Stimulated activated CD8-positive, alpha-beta memory T cell treated with anti-CD3 and anti-CD28 coated beads, Interleukin-12 subunit alpha, Interleukin-12 subunit beta, amount 100 ng/mL, for 4 hours (primary cell): ENCODE results near the gene DDX20.

Experiments used
- DNase-seq: peaks from one replicate; pipeline ENCODE4 v3.0.0-alpha.2; 2020; ENCODE audit warnings: low read depth

The DDX20 gene

GRCh38 chr1:111747947-111748346, 7.8 kb upstream of the DDX20 start:
- DNase-seq = no peak

GRCh38 chr1:111749628-111750027, 6.1 kb upstream of the DDX20 start:
- no peak for DNase-seq

- no peak for DNase-seq
These were observed 4.8 kb upstream of the DDX20 start for GRCh38 chr1:111750856-111751255.

- DNase-seq = no peak
These were observed 3.7 kb upstream of the DDX20 start for GRCh38 chr1:111751906-111752575.

DNA sequence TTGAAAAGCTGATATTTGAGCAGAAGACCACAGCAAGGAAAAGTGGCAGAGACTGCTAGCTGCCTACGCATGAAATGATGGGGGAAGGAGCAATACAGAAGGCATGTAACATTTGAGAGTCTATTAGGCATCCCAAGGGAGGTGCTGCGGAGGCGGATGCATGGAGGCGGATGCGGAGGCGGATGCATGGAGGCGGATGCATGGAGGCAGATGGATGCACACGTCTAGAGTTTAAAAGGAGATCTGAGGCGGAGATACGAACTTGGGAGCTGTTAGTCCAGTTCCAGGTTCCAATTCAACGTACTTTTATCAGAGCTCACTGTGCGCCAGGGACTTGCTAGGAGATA, 744 bp upstream of the DDX20 start:
- DNase-seq = peak; percentile 15

DNA sequence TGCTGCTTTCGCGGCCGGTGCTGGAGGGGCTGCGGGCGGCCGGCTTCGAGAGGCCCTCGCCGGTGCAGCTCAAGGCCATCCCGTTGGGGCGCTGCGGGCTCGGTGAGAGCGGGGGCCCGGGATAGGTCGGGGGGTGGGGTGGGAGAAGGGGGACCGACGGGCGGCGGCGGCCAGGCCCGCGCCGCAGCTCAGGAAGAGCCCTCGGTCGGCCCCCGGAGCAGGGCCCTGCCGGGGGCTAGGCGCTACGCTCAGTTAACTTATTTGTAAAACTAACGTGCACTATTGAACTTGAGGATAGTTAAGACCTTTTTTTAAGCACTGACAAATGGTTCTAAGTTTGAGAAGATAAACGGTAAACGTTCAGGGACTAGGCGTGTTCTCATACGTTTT, 418 bp downstream of the DDX20 start:
- DNase-seq = no peak

DNA sequence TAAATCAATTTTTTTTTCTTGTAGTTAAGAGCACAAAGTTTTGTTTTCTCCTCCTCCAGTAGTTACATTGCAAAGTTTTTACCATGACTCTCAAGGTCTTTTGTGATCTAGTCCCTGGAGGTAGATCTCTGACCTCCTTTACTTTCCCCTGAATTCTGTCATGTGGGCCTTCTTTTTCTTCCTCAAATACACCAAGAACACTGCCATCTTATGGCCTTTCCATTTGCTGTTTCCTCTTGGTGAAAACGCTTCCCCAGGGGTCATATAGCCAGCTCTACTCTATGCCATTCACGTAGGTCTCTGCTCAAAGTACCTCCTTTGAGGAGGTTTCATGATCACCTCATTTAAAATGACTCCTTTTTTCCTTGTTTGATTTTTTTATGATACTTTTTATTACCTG, 2.7 kb downstream of the DDX20 start:
- DNase-seq = no peak

DNA sequence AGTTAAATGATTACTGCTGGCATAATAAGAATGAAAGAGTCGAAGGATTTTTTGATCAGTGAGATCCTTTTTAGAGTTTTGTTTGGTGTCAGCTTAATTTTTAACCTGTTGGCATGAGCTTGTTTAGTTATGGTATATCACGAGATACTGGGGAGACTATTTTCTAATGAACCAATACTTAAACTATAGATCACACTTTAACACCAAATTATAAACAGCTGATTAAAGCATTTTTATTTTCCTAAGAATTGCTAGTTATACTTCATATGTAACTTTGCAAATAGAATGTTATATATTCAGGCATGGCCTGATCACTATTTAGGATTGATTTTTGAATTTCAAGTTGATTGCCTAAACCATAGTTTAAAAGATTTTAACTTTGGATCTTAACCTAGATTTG, 6.0 kb downstream of the DDX20 start:
- DNase-seq = no peak

GRCh38 chr1:111762332-111762731, 6.6 kb downstream of the DDX20 start:
- DNase-seq = no peak

GRCh38 chr1:111768023-111768422, 12.3 kb downstream of the DDX20 start:
- no peak for DNase-seq

- no peak for DNase-seq
These were observed 12.9 kb downstream of the DDX20 start for GRCh38 chr1:111768625-111769024.

DNA sequence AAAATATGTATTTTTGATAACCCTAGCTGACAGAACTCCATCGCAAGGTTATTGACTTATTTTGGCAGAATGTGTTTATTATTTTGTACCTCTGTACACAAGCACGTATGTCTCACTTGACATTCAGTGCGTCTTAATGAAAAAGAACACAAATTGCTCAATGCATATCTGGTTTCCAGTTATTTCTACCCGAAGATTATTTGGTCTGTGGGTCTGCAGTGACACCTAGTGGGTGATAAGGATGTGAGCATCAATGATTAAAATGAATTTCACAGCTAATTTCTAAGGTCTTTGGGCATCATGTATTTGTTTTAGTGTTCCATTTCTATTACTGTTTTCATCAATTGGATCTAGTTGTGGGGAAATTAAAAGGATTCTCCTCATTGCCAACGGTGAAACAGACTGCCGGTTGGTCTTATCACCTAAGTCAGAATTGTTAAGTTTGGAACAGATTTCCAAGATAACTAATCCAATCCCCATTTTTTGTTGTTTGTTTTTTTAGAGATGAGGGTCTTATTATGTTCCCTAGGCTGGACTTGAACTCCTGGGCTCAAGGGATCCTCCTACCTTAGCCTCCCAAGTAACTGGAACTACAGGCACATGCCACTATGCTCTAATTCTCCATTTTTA, 13.9 kb downstream of the DDX20 start:
- DNase-seq = no peak

DNA sequence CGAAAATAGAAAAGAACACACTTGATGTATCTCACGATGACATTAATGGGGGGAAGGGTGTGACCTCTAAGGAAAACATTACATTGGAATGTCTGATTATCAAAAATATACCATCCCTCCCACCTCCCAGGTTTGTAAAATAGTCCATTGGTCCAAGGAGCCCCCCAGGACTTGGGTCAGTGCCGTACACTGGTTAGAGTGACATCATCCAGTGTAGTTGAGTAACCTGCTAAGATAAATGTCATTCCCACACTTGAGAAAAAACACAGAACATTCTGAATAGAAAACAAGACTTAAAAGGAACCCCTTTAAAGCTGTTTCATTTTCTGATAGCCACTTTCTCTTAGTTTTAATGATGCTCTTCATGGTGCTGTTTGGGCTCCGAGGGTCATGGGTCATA, 15.2 kb downstream of the DDX20 start:
- no peak for DNase-seq

DNA sequence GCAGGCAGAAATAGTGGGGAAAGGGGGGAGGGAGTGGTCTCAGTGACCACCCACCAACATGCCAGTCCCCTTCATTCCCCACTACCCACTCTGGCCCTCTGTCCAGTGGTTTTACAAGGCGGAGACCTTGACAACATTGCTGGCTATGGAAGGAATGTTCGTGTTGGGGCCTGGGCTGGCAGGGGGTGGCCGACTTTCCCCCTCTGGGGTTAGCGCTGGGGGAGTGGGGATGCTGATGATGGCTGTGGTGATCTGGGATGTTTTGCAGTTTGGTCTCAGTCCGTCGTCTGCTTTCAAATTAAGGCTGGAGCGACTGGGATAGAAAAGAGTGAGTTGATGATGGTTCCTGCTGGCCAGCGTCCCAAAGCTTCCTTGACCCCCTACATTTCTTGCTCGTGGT, 20.3 kb downstream of the DDX20 start:
- no peak for DNase-seq

DNA sequence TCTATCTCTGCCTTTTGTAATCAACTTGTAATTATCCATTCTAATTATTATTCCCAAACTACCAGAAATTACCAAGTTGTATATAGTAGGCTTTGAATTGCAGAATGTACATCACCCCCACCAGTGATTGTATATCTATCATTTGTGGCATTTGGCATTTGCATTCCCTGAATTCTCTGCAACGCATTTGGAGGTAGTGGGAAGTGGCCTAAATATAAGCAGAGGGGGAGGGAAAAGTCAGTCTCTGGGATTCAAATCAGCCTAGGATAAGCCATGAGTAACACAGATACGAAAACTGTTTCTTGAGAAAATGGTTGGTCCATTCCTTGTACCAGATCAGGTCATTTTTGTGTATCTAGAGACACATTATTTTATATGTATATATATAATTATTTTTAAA, 20.7 kb downstream of the DDX20 start:
- no peak for DNase-seq

DNA sequence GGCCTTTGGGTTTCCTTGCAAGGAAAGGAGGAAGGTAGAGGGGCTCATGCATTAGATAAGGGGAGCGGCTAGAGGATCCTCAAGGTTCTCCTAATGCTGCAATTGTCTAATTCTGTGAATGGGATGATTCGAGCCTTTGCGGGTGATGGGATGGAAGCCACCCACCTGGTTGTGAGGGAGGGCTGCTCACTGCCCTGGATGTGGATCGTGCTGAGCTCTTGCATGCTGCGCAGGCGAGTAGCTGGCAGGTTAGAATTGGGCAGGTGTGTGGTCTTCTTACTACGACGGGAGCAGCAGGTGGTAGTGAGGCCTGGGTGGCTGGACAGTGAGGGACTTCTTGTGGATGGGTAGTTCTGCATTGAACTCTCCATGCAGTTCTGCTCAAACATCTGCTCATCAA, 21.2 kb downstream of the DDX20 start:
- DNase-seq = no peak

GRCh38 chr1:111777301-111777700, 21.6 kb downstream of the DDX20 start:
- no peak for DNase-seq

- DNase-seq = no peak
These were observed 22.4 kb downstream of the DDX20 start for GRCh38 chr1:111778066-111778465.

GRCh38 chr1:111778541-111779051, 22.9 kb downstream of the DDX20 start:
- no peak for DNase-seq

GRCh38 chr1:111779546-111779945, 23.8 kb downstream of the DDX20 start:
- DNase-seq = no peak

DNA sequence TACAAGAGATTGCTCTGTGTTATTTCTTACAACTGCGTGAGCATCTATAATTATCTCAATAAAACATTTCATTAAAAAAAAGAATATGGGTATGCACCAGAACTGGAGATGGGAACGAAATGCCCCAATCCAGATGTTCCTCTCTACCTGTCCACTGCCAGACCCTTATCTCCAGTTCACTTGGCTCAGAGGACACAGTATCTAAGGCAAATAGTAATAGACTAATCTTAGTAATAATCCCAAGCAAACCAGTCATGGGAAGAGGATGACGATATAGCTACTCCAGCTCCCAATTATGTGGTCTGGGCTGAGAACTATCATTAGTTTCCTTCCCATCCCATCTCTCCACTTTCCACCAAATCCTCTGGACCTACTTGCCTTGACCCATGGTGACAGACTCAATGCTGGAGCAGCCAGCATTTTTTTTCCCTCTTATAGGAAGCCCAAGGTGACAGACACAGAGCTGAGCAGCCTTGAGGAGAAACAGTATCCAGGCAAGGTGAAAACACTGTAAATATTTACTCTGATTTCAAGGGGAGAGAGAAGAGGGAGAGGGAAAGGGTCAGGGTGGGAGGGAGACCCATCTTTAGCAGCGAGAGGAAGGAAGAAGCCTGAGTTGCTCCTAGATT, 28.7 kb downstream of the DDX20 start:
- DNase-seq = no peak

GRCh38 chr1:111786669-111787207, 31.0 kb downstream of the DDX20 start:
- no peak for DNase-seq

DNA sequence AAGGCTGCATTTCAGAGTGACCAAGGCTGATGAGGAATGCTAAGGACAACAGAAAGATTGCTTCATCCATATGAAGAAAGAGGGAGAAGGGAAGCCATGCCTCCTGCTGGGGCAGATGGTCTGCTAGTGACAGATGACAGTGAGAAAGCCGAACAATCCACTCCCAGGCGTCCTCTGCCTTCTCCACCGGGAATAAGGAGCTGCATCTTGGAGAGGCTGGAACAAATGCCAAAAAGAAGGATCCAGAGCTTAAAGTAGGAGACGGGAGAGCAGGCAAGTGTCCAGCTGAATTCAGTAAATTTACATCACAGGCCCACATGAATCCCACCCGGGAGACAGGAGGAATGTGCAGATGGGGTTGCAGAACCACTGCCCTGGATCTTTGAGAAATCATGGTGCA, 33.4 kb downstream of the DDX20 start:
- DNase-seq = no peak
